Body of pancreas (tissue), 4 donors: ENCODE results near the gene GUK1. TPM values are rescaled to one million over a fixed set of nuclear protein-coding genes. Genes with fewer than 3 reads are reported as not detected.

Experiments
- ATAC-seq: fragments of 150-250 bp; one replicate; pipeline ENCODE4 v1.9.1; 2016
- DNase-seq, 4 donors: peaks; one replicate each; pipeline ENCODE4 v3.0.0-alpha.2; 2019
- H3K27ac ChIP-seq, 4 donors: fragments of 200-600 bp; sonication (generic); 1 replicate in 3 of 4; 2 replicates in 1 of 4; pipeline versions ENCODE4 v1.5.1 to v1.6.1; 2016 to 2019; ENCODE audit warnings: mild to moderate bottlenecking in 1 of 4, mixed read lengths in 1 of 4, moderate library complexity in 1 of 4
- H3K27me3 ChIP-seq, 2 donors: fragments of 200-600 bp; sonication (generic); one replicate each; pipeline ENCODE4 v1.6.0; 2016; ENCODE audit warnings: mild to moderate bottlenecking in 1 of 2
- H3K36me3 ChIP-seq, 2 donors: fragments of 200-600 bp; sonication (generic); replicated peaks in 1 of 2; 2 replicates each; pipeline ENCODE4 v1.5.1; 2016; ENCODE audit warnings: low read depth in 2 of 2; ENCODE audit not compliant: insufficient read depth in 1 of 2
- H3K4me1 ChIP-seq: fragments of 200-600 bp; sonication (generic); one replicate; pipeline ENCODE4 v1.6.0; 2016
- H3K4me3 ChIP-seq, 2 donors: fragments of 200-600 bp; sonication (generic); 1 replicate in 1 of 2; 2 replicates in 1 of 2; pipeline ENCODE4 v1.5.1; 2016 to 2019
- H3K9me3 ChIP-seq, 3 donors: fragments of 200-600 bp; sonication (generic); 1 replicate in 2 of 3; 2 replicates in 1 of 3; pipeline ENCODE4 v1.5.1; 2016
- POLR2A ChIP-seq, 3 donors: fragments of 450-650 bp; IDR thresholded peaks; one replicate each; pipeline ENCODE4 v1.6.1; 2016; ENCODE audit warnings: antibody characterized with exemption in 3 of 3, mild to moderate bottlenecking in 2 of 3
- WGBS, 2 donors: methylation state at CpG; one replicate each; pipeline ENCODE4 v1.1.5; 2017; 5-methylcytosine and 5-hydroxymethylcytosine counted together
- intact Hi-C: fragments of 100-400 bp; cut with DNase I; formaldehyde crosslinking; loops from one replicate; pipeline ENCODE4 v1.15.1; 2023
- total RNA-seq, 2 donors: library from RNA; depleted of rRNA; stranded (reverse); fragments of >200 nt; gene quantifications; one replicate each; pipeline ENCODE4 v1.1.0, GENCODE V29; 2016
- TF ChIP-seq, protein P1 (sequence below), 7 experiments: fragments of 450-650 bp in 4 of 7; fragments of 200-600 bp in 3 of 7; sonication (generic) in 3 of 7; IDR thresholded peaks; one replicate each; pipeline ENCODE4 v1.5.1; 2016 to 2019; ENCODE audit warnings: antibody characterized with exemption in 7 of 7

GUK1 gene
- total RNA-seq, 2 donors from 2014 or later = 210 to 216 TPM

- intact Hi-C loops = no loop called here
- Histone ChIP-seq H3K9me3 (no peaks in the 10 kb centered on the region), H3K27ac (peak within 1 kb of the TSS; percentile 97 to 99 (median 98)), H3K36me3 (no peaks in the 10 kb centered on the region), H3K4me3 (peak within 1 kb of the TSS; percentile 35 to 41), H3K4me1 (peaks cover 28% of the 10 kb centered on the region), H3K27me3 (no peaks in the 10 kb centered on the region)
- DNase-seq (peak; percentile 100), ATAC-seq (peak; percentile 90)
- TF ChIP-seq, protein P1, sequence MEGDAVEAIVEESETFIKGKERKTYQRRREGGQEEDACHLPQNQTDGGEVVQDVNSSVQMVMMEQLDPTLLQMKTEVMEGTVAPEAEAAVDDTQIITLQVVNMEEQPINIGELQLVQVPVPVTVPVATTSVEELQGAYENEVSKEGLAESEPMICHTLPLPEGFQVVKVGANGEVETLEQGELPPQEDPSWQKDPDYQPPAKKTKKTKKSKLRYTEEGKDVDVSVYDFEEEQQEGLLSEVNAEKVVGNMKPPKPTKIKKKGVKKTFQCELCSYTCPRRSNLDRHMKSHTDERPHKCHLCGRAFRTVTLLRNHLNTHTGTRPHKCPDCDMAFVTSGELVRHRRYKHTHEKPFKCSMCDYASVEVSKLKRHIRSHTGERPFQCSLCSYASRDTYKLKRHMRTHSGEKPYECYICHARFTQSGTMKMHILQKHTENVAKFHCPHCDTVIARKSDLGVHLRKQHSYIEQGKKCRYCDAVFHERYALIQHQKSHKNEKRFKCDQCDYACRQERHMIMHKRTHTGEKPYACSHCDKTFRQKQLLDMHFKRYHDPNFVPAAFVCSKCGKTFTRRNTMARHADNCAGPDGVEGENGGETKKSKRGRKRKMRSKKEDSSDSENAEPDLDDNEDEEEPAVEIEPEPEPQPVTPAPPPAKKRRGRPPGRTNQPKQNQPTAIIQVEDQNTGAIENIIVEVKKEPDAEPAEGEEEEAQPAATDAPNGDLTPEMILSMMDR (IDR thresholded peaks at IDR 0.05) = peak; percentile 90 to 100 (median 95)
- peak; percentile 59 to 97 (median 80) for TF ChIP-seq POLR2A (IDR thresholded peaks at IDR 0.05)
- 0% methylated on average over 4 to 39 of the region's 93 CpGs for WGBS, 2 donors
Observed at GRCh38 chr1:228165372-228166169, 25.5 kb downstream of the GUK1 start, which contains the start of gene IBA57. TSS of gene IBA57 (plus strand) at chr1:228165804. CDS start at chr1:228165817, 13 bp downstream.

GRCh38 chr1:228166170-228166936 lies 26.3 kb downstream of the GUK1 start:
- H3K4me3 ChIP-seq = peak overlapping the region; percentile 35 to 41
- DNase-seq (peak; percentile 56 to 72 (median 66)), ATAC-seq (peak; percentile 0)
- 14 to 21% methylated on average over 10 to 18 of the region's 26 CpGs for WGBS, 2 donors
- no peaks in the 10 kb centered on the region for H3K27me3 ChIP-seq
- H3K27ac ChIP-seq = peak overlapping the region; percentile 97 to 99 (median 98)
- intact Hi-C loops = no loop called here
- peak in 1 of 3 donors; percentile 6 for TF ChIP-seq POLR2A (IDR thresholded peaks at IDR 0.05)
- TF ChIP-seq, protein P1 (IDR thresholded peaks at IDR 0.05) = peak in 5 of 7 experiments; percentile 10 to 52 (median 42)
- H3K36me3 ChIP-seq = no peaks in the 10 kb centered on the region
- H3K9me3 ChIP-seq = no peaks in the 10 kb centered on the region
- peaks cover 28% of the 10 kb centered on the region for H3K4me1 ChIP-seq

- DNase-seq (no peak), ATAC-seq (no peak)
- no peak overlapping the region for H3K4me3 ChIP-seq
- H3K27ac ChIP-seq = no peak overlapping the region
- WGBS, 2 donors = 70 to 71% methylated on average over 7 to 12 of the region's 12 CpGs
- no peaks in the 10 kb centered on the region for H3K36me3 ChIP-seq
- TF ChIP-seq POLR2A (IDR thresholded peaks at IDR 0.05) = no peak
- TF ChIP-seq, protein P1 (IDR thresholded peaks at IDR 0.05) = no peak
- H3K9me3 ChIP-seq = no peaks in the 10 kb centered on the region
- H3K4me1 ChIP-seq = peaks cover 17% of the 10 kb centered on the region
- H3K27me3 ChIP-seq = no peaks in the 10 kb centered on the region
- intact Hi-C loops = no loop called here
Observed at GRCh38 chr1:228168563-228169270, 28.6 kb downstream of the GUK1 start.

DNA sequence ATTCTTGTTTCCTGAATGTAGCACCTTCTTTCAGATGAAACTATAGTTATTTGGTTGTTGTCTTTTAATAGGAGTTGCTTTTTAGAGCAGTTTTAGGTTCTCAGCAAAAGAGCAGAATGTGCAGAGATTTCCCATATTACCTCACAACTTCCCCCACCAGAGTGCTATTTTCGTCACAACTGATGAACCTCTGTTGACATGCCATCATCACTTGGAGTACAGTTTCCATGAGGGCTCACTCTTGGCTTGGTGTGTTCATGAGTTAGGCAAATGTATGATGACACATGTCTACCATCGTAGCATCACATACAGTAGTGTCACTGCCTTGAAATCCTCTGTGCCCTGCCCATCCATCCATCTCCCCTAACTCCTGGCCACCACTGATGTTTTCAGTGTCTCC lies 29.3 kb downstream of the GUK1 start:
- DNase-seq = no peak
- no peaks in the 10 kb centered on the region for H3K36me3 ChIP-seq
- 89 to 90% methylated on average over 2 of the region's 2 CpGs for WGBS, 2 donors
- H3K27me3 ChIP-seq = no peaks in the 10 kb centered on the region
- TF ChIP-seq POLR2A (IDR thresholded peaks at IDR 0.05) = no peak
- TF ChIP-seq, protein P1 (IDR thresholded peaks at IDR 0.05) = no peak
- peaks cover 14% of the 10 kb centered on the region for H3K4me1 ChIP-seq
- no peak overlapping the region for H3K27ac ChIP-seq
- intact Hi-C loops = no loop called here
- ATAC-seq = no peak
- no peaks in the 10 kb centered on the region for H3K9me3 ChIP-seq
- no peak overlapping the region for H3K4me3 ChIP-seq
